A673 (cell line): ENCODE data around the gene TMEM18. TPM values are rescaled to one million over a fixed set of nuclear protein-coding genes. Genes with fewer than 3 reads are reported as not detected.
A peak's percentile ranks its signal among the peaks of the same experiment; 100 is the strongest.

Experiments
- BruUV-seq: library from RNA; stranded (reverse); fragments of 400-500 nt; replicated peaks from 2 replicates; lab custom pipeline; 2021; lab: Mats Ljungman, UMichigan
- CTCF ChIA-PET: fragments of 300-600 bp; sonication (Branson Sonifier 250); formaldehyde crosslinking; loops from one replicate; lab custom pipeline; 2022; ENCODE audit warnings: antibody characterized with exemption; lab: Charles Lee
- POLR2A ChIA-PET: fragments of 300-600 bp; sonication (Branson Sonifier 250); formaldehyde crosslinking; loops from one replicate; lab custom pipeline; 2022; ENCODE audit warnings: antibody characterized with exemption; ENCODE audit not compliant: low non-redundant PET; lab: Charles Lee
- DNase-seq: peaks from one replicate; pipeline ENCODE4 v3.0.0-alpha.2; 2015; ENCODE audit warnings: low spot score
- H3K27ac ChIP-seq: fragments of 200-600 bp; sonication (generic); 2 replicates; pipeline ENCODE4 v1.5.1; 2016; ENCODE audit warnings: mixed run types, low read depth, mild to moderate bottlenecking, mixed read lengths, antibody characterized with exemption, low read length; ENCODE audit not compliant: poor library complexity, severe bottlenecking
- H3K27me3 ChIP-seq: fragments of 200-600 bp; sonication (generic); replicated peaks from 2 replicates; pipeline ENCODE4 v1.6.1; 2017; ENCODE audit warnings: mixed run types, low read depth, mild to moderate bottlenecking, mixed read lengths, antibody characterized with exemption, low read length; ENCODE audit not compliant: insufficient read depth, poor library complexity
- H3K36me3 ChIP-seq: fragments of 200-600 bp; sonication (generic); 2 replicates; pipeline ENCODE4 v1.6.1; 2016; ENCODE audit warnings: mixed run types, mild to moderate bottlenecking, mixed read lengths, antibody characterized with exemption, low read length; ENCODE audit not compliant: insufficient read depth, poor library complexity, severe bottlenecking
- H3K4me1 ChIP-seq: fragments of 200-600 bp; sonication (generic); 2 replicates; pipeline ENCODE4 v1.6.1; 2017; ENCODE audit warnings: mixed run types, mild to moderate bottlenecking, mixed read lengths, antibody characterized with exemption, low read length; ENCODE audit not compliant: insufficient read depth, poor library complexity, severe bottlenecking
- H3K4me3 ChIP-seq: fragments of 200-600 bp; sonication (generic); 2 replicates; pipeline ENCODE4 v1.5.1; 2016; ENCODE audit warnings: low read depth, mixed run types, mild to moderate bottlenecking, mixed read lengths, low read length; ENCODE audit not compliant: poor library complexity, severe bottlenecking
- H3K9me3 ChIP-seq: fragments of 200-600 bp; sonication (generic); 2 replicates; pipeline ENCODE4 v1.6.1; 2016; ENCODE audit warnings: mixed run types, low read depth, mild to moderate bottlenecking, mixed read lengths, antibody characterized with exemption, low read length; ENCODE audit not compliant: poor library complexity, severe bottlenecking
- EZH2 ChIP-seq: fragments of 200-600 bp; sonication (generic); IDR thresholded peaks from 2 replicates; pipeline ENCODE4 v1.6.1; 2017; ENCODE audit warnings: borderline replicate concordance, low read depth, mild to moderate bottlenecking, mixed read lengths, antibody characterized with exemption, low read length; ENCODE audit not compliant: poor library complexity, severe bottlenecking
- intact Hi-C: fragments of 100-400 bp; cut with micrococcal nuclease; formaldehyde crosslinking; loops from one replicate; pipeline ENCODE4 v1.10.0; 2022; ENCODE audit not compliant: unreplicated experiment
- total RNA-seq: library from RNA; stranded (reverse); gene quantifications from 2 replicates; pipeline ENCODE4 v1.2.3, GENCODE V29; 2021
- TF ChIP-seq, protein P1 (sequence below): fragments of 300-800, 200-600 bp; sonication (generic); conservative IDR thresholded peaks from 2 replicates; pipeline ENCODE4 v1.5.1; 2017; ENCODE audit warnings: low read depth, mild to moderate bottlenecking, antibody characterized with exemption, low read length, moderate library complexity, mixed read lengths

TMEM18 gene
- total RNA-seq, 1 experiment from 2014 or later: 29.0 TPM

DNA sequence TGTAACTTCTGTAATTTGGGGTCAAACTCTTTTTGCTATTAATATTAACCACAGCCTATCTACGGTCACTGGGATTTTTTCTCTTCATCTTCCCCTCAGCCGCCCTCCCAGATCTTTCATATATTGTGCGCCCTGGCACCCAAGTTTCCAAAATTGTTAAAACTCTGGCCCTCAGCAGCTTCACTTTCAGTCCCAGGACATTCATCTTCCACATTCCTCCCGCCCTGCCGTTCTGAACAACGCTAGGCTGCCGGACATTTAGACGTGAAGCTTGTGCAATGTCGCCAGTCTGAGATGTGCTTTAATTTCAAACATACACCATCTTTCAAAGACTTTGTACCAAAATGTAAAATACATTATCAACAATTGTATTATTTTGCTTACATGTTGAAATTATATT, 1.8 kb upstream of the TMEM18 start:
- Histone ChIP-seq H3K27ac (no peak overlapping the region), H3K27me3 (no peaks in the 10 kb centered on the region), H3K36me3 (no peaks in the 10 kb centered on the region), H3K9me3 (peaks cover under 1% of the 10 kb centered on the region), H3K4me3 (no peak overlapping the region), H3K4me1 (peaks cover 8% of the 10 kb centered on the region)
- no TSS peak for BruUV-seq
- POLR2A ChIA-PET: no interaction called here
- DNase-seq: no peak
- CTCF ChIA-PET: no interaction called here
- TF ChIP-seq EZH2: no peak
- TF ChIP-seq, protein P1, sequence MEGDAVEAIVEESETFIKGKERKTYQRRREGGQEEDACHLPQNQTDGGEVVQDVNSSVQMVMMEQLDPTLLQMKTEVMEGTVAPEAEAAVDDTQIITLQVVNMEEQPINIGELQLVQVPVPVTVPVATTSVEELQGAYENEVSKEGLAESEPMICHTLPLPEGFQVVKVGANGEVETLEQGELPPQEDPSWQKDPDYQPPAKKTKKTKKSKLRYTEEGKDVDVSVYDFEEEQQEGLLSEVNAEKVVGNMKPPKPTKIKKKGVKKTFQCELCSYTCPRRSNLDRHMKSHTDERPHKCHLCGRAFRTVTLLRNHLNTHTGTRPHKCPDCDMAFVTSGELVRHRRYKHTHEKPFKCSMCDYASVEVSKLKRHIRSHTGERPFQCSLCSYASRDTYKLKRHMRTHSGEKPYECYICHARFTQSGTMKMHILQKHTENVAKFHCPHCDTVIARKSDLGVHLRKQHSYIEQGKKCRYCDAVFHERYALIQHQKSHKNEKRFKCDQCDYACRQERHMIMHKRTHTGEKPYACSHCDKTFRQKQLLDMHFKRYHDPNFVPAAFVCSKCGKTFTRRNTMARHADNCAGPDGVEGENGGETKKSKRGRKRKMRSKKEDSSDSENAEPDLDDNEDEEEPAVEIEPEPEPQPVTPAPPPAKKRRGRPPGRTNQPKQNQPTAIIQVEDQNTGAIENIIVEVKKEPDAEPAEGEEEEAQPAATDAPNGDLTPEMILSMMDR: no peak
- intact Hi-C loops: loop anchor here (5.0 kb wide), 1 partner anchor 63 kb away; no protein-coding TSS in a partner anchor

DNA sequence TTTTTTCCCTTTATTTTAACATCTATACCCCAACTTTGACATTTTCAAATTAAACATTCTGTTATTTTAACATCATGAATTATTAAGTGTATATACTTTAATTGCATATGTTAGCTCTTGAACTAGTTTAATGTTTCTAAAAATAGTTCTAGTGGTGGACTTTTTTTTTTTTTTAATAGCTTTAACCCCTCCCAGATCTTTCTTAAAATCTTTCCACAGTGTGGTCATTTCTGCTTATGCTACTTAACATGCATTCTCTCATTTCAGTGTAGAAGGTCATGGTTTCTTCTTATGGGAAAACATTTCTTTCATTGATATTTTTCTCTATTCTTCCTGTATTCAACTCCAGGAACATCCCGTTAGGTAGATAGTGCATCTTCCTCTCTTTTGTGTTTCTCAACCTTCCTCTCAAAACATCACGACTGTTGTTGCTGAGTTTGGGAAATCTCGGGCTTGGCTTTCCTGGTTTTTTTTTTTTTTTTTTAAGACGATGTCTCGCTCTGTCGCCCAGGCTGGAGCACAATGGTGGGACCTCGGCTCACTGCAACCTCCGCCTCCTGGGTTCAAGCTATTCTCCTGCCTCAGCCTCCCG, 849 bp upstream of the TMEM18 start:
- no peak for DNase-seq
- Histone ChIP-seq H3K27ac (peak overlapping the region; percentile 100), H3K27me3 (no peaks in the 10 kb centered on the region), H3K4me1 (peaks cover 8% of the 10 kb centered on the region), H3K9me3 (no peaks in the 10 kb centered on the region), H3K36me3 (no peaks in the 10 kb centered on the region), H3K4me3 (peak overlapping the region; percentile 77)
- ChIA-PET CTCF (no interaction called here), POLR2A (no interaction called here)
- no TSS peak for BruUV-seq
- intact Hi-C loops: loop anchor here (5.0 kb wide), 1 partner anchor 64 kb away; no protein-coding TSS in a partner anchor
- no peak for TF ChIP-seq EZH2
- TF ChIP-seq, protein P1: no peak

DNA sequence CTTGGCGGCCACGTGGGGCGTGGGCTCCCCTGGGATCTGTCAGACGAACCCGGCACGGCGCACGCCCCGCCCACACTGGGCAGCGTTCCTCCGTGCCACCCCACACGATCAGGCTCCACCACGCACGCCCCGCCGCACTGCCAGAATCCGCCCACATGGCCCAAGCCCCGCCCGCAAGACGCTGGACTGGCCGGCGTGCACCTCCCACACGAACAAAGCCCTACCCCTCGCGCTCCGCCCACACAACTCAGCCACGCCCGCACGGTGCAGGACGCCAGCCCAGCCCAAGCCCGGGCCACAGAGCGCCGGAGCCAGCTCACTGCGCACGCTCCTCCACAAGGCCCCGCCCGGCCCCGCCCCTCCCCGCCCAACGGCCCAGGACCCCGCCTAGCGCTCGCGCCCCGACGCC, 555 bp downstream of the TMEM18 start:
- peak; percentile 98 for DNase-seq
- intact Hi-C loops: loop anchor here (5.0 kb wide), 1 partner anchor 66 kb away; no protein-coding TSS in a partner anchor
- Histone ChIP-seq H3K36me3 (no peaks in the 10 kb centered on the region), H3K4me3 (peak overlapping the region; percentile 77), H3K4me1 (peaks cover 8% of the 10 kb centered on the region), H3K27ac (peak overlapping the region; percentile 100), H3K27me3 (no peaks in the 10 kb centered on the region), H3K9me3 (no peaks in the 10 kb centered on the region)
- no TSS peak for BruUV-seq
- CTCF ChIA-PET: interaction anchor here (0.7 kb wide), 1 partner anchor 39 kb away, joined by 3 read pairs; no protein-coding TSS in a partner anchor
- POLR2A ChIA-PET: interaction anchor here (0.5 to 0.7 kb wide), 2 partner anchors 101 to 438 kb away, joined by 5 to 7 read pairs; no protein-coding TSS in a partner anchor
- TF ChIP-seq, protein P1: no peak
- TF ChIP-seq EZH2: no peak
